NCI-H187 treated with DMSO at 0.1 percent for 48 hours (cell line): ENCODE results near the gene SIRT2.
"Not testable (repeated sequence)": the region's sequence is repeated elsewhere in the genome, so short reads cannot be mapped to it uniquely, and the experiment has no call there.

Experiments
- DNase-seq: peaks from one replicate; lab custom pipeline; 2025; lab: John Stamatoyannopoulos, UW

The SIRT2 gene

DNA sequence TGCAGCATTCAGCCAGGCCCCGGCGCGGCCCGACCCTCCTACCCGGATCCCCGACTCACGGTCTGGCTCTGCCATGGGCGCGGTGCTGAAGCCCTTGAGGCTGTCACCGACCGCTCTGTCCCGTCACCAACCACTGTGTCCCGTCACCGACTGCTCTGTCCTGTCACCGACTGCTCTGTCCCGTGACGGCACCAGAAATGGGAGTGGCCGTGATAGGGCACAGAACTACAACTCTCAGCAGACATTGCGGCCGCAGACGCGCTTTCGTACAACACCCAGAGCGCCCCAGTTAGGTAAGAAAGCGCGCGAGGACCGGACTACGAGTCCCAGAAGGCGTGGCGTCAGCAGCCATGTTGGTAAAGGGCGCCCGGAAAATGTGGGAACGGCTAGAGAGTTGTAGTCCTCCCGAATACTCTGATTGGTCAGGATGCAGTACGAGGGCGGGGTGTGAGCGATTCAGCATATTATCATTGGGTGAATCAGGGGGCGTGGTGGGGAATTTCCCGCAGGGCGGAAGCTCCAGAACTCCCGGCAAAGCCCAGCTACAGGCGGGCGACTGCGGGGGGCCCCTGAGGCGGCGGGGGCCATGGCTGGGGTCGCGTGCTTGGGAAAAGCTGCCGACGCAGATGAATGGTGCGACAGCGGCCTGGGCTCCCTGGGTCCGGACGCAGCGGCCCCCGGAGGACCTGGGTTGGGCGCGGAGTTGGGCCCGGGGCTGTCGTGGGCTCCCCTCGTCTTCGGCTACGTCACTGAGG is at the start of gene SIRT2, which contains the start of gene NFKBIB:
TSS of gene SIRT2 (minus strand) at position 172 of the 755 bp plus-strand sequence. CDS start at position 75, 97 bp downstream.
TSS of gene NFKBIB (plus strand) at position 523 of the 755 bp plus-strand sequence. CDS start at position 587, 64 bp downstream.
- DNase-seq, result peak; percentile 99

DNA sequence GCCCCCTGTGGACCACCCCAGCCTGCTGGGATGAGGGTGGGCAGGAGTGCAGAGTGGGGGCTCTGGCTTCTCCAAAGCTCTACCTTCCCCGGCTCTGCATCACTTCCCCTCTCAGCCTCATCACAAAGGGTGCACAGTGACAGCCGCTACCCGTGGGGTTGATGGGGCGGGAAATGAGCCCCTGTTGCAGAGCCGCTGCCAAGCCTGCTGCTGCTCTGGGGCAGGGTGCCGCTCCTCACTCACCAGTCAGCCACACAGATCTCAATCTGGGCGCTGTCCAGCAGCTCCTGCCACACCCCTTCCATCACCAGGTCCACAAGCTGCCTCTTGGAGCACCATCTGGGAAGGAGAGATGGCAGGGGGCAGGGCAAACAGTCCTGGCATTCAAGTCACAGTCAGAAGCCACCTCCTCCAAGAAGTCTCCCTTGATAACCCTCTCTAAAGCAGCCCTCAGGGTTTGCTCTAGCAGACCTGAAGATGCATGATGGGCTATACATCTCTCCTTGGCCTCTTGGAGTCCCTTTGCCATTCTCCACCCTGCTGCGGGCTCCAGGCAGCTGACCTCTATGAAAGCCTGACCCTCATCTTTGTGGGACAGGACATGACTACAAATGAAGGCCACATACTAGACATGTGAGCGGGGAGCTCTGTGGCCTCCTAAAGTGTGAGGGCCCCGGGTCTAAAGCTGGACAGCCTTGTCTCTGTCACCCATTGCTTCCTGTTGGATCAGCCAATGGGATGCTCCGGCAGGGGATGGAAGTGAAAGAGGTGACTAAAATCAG is 47.0 kb upstream of the SIRT2 start:
- no peak for DNase-seq

DNA sequence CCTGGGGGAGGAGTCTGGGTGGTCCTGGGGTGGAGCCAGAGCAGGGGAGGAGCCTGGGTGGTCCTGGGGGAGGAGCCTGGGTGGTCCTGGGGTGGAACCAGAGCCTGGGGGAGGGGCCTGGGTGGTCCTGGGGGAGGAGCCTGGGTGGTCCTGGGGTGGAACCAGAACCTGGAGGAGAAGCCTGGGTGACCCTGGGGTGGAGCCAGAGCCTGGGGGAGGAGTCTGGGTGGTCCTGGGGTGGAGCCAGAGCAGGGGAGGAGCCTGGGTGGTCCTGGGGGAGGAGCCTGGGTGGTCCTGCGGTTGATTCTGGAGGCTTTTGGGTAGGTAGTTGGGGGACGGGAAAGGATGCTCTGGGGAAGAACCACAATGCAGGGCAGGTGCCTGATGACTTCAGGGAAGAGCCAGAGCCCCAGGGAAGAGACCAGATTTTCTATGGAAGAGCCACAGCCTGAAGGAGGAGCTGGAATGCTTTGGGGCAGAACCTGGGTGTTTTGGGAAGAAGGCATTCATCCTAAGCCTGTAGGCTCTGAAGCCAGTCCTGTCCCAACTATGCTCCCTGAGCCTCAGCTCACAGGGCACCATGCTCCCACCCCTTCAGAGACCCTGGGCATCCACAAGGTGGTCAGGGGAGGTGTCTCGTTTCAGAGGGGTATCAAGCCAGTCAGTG is 46.3 kb upstream of the SIRT2 start:
- no peak for DNase-seq

DNA sequence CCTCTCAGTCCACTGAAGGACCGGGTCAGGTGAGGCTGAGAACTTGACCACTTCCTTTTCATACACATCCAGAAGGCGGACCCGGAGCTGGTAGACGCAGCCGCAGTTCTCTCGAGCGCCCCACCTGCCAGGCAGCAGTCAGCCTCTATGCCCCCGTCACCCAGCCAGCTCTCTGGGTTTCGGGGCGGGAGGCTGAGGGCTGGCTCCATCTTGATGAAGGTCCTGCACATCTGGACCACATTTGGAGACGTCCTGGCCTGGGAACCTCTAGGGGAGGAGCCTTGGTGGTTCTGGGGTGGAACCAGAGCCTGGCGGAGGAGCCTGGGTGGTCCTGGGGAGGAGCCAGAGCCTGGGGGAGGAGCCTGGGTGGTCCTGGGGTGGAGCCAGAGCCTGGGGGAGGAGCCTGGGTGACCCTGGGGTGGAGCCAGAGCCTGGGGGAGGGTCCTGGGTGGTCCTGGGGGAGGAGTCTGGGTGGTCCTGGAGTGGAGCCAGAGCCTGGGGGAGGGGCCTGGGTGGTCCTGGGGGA is 45.6 kb upstream of the SIRT2 start:
- no peak for DNase-seq

DNA sequence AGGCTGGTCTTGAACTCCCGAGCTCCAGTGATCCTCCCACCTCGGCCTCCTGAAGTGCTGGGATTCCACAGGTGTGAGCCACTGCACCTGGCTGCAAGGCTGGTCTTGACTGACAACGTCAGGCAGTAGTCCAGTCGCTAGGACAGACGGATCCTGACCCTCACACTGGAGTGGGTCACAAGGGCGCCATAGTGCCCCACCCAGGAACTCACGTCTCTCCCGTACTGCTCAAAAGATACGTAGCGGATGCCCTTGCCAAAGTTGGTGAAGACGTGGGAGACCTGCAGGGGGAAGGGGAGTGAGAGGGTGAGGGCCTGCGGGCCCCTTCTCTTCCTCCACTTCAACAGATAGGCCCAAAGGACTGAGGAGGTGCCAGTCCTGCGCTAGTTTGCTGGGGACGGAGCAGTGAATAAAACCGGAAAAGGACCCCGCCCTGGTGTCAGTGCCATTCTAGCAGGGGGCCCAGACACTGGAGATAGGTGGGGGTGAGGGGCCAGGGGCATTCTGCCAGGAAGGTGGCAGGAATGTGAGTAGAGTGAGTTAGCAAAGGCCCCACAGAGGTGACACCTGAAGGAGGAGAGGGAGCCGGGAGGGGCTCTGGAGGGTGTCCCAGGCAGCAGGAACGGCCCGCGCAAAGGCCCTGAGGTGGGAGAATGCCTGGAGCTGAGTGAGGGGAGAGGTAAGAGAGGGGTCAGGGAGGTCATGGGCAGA is 43.2 kb upstream of the SIRT2 start:
- no peak for DNase-seq

DNA sequence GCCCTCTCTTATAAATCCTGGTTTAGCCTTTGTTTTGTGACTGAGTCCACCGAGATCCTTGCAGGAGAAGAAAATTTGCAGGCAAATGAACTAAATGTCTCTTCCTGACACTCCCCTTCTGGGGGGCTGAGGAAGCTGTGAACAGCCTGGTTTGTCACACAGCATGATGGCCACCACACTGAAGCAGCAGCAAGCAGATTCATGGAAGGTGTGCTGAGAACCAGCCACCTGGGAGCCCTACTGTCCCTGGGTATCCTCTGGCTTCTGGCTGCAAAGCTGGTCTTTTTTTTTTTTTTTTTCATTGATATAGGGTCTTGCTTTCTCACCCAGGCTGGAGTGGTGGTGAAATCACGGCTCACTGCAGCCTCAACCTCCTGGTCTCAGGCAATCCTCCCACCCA is 42.6 kb upstream of the SIRT2 start:
- DNase-seq, result no peak

DNA sequence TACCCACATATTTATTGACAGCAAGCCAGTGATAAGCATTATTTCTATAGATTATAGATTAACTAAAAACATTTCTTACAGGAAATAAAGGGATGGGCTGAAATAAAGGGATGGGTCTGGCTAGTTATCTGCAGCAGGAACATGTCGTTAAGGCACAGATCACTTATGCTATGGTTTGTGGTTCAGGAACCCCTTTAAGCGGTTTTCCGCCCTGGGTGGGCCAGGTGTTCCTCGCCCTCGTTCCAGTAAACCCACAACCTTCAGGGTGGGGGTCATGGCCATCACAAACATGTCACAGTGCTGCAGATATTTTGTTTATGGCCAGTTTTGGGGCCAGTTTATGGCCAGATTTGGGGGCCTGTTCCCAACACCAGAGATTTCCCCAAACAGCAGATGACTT is 42.0 kb upstream of the SIRT2 start:
- DNase-seq, result not testable (repeated sequence)

DNA sequence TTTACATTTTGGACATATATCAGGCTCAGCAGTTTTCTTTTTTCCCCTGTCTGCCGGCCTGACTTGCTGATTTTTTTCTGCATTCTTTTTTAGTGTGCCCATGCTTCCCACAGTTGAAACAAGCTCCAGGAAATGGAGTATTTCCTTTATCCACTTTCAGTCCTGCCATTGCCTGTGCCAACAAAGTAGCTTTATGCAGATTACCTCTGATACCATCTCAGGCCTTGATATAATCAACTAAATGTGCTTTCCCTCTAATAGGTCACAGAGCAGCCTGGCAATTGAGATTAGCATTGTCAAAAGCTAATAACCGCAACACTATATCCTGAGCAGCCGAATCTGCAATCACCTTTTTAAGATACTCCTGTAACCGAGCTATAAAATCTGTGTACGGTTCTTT is 40.5 kb upstream of the SIRT2 start:
- DNase-seq, result no peak

DNA sequence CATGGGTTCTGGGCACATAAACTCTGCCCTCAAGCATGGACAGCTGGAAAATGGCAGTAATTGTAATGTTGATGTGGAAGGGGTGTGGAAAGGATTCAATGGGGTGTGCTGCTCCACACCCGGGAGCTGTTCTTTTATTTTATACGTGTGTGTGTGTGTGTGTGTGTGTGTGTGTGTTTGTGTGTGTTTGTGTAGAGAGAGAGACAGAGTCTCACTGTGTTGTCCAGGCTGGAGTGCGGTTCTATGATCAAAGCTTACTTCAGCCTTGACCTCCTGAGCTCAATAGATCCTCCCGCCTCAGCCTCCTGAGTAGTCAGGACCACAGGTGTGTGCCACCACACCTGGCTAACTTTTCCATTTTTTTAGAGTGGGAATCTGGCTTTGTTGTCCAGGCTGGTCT is 34.1 kb upstream of the SIRT2 start:
- DNase-seq, result no peak

DNA sequence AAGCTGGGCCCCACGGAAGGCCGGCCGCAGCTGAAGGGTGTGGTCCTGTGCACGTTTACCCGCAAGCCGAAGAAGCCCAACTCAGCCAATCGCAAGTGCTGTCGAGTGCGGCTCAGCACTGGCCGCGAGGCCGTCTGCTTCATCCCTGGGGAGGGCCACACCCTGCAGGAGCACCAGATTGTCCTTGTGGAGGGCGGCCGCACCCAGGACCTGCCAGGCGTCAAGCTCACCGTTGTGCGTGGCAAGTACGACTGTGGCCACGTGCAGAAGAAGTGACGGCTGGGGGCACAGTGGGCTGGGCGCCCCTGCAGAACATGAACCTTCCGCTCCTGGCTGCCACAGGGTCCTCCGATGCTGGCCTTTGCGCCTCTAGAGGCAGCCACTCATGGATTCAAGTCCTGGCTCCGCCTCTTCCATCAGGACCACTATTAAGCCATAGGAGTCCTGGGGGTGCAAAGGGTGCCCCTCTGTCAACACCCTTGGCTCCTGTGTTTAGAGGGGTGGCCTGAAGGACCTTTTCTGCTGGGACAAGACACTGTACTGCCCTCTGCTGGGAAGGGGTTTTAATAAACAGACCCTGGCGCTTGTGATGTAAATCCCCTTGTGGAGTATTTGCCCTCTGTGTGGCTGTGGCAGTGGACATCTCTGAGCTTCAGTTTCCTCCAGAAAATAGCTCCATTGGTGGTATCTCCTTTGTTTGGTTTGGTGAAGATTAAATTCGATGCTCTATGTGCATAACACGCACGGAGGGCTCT is 33.2 kb upstream of the SIRT2 start:
- no peak for DNase-seq

DNA sequence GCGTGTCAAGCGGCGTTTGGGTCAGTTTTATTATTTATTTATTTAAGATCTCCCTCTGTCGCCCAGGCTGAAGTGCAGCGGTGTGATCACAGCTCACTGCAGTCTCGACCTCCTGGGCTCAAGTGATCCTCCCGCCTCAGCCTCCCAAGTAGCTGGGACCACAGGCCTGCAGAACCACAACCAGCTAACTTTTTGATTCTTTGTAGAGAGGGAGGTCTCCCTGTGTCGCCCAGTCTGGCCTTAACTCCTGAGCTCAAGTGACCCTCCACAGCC is 32.0 kb upstream of the SIRT2 start:
- DNase-seq, result no peak

DNA sequence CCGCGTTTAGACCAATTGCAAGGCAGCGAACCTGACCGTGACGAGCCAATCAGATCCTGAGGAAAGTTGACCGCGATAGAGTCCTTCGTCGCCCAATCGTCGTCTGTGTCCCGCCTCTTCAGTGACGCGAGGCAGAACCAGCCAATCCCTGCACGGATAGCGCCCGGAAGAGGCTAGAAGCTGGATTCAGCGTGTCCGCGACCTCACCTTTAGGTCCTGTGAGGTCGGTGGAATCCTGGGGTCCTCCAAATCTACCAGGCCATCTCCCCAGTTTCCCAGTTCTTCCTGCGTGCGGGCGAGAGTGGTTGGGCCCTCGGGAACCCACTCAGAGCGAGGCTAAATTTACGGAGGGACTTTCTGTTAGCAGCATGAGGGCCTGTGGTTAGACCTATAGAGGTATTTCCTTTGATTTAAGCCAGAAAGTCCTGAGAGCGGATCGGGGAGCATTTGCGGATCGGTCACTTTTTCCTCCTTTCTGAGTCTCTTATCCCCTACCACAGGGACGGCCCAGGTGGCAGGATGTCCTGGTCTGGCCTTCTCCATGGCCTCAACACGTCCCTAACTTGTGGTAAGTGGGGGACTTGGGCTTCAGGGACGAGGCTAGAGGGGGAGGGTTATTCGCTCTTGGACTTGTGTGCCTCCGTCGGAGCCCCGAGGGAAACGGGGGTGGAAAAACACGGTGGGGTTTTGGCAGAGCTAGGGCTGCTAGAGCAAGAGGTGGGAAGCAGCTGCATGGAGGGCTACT is 31.5 kb upstream of the SIRT2 start, which contains the start of gene MRPS12:
TSS of gene MRPS12 (plus strand) at position 169 of the 745 bp plus-strand sequence. CDS start at position 520, 351 bp downstream.
- DNase-seq, result peak; percentile 95

DNA sequence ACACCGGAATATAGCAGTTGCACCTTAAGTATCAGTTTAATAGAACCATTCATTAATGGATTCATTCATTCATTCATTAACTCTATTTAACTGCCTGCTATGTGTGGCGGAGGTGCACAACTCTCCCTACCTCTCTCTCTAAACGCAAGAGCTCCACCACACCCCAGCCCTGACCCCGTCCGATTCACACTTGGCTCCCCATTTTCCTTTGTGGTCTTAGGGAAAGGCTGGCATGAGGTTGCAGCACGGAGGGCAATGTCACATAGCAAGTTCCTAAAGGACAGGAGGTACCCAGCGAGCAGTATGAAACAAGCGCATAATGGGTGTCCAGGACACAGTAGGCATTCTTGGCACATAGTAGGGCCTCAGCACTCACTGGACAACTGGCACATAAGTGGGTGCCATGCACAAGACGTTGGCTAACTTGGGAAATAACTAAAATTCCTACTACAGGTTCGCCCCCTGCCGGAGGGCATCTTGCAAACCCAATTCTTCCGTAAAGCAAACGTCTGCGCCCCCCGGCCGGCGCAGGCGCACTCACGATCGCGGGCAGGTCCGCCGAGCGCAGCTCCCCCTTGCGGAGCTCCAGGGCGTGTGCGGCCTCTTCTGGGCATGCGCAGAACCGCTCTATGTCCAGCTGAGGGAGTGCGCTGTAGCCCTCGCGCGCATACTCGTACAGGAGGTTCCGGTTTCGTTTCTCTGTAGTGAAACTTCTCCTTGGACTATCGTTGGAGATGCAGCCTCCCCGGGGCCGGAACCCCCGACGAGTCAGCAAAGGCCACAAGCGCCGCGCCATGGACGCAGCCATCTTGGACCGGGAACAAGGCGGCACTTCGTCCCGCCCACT is 30.7 kb upstream of the SIRT2 start, which contains the start of gene SARS2:
TSS of gene SARS2 (minus strand) at position 835 of the 847 bp plus-strand sequence. CDS start at position 808, 27 bp downstream.
- peak; percentile 73 for DNase-seq

DNA sequence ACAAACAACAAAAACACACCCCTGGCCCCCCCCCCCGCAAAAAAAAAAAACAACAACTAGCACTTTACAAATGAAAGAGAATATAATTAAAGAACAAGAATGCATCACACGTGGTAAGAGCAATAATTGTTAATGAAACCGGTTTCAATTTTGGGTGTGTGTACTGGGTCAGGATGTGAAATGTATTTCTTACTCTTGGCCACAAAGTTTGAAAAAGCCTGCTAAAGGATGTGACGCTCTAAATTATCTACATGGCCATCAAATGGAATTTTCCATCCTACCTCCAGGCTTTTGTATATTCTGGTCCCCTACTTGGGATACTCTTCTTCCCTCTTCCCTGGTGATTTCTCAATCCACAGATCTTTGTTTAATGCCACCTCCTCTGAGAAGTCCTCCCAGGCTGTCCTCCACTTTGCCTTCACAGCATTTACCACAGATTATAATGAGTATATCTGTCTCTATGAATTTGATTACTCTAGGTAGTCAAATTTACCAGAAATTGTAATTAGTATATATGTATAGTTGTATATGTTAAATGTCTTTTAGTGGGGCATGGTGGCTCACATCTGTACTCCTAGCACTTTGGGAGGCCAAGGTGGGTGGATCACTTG is 29.1 kb upstream of the SIRT2 start:
- no peak for DNase-seq

DNA sequence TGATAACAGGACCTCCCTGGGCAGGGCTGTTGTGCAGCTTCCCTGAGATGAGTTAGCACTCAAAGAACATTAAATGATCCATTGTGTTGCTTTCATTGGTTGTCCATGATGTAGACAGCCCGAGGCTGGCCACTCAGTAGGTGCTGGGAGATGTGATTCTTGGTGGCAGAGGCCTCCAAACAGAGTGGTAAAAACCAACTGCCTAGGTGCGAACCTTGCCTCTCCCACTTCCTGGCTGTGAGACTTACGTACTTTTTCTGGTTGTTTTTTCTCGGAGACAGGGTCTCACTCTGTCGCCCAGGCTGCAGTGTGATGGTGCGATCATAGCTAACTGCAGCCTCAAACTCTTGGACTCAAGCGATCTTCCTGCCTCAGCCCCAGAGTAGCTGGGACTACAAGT is 25.0 kb upstream of the SIRT2 start:
- no peak for DNase-seq

DNA sequence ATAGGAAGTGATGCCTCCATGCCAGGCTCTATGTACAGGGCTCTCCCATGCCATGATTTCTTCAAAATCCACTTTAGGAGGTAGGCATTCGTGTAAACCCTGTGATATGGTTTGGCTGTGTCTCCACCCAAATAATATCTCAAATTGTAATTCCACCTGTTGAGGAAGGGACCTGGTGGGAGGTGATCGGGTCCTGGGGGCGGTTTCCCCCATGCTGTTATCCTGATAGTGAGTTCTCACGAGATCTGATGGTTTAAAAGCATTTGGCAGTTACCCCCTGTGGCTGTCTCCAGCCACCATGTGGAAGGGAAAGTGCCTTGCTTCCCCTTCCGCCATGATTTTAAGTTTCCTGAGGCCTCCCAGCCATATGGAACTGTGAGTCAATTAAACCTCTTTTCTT is 23.1 kb upstream of the SIRT2 start:
- no peak for DNase-seq

DNA sequence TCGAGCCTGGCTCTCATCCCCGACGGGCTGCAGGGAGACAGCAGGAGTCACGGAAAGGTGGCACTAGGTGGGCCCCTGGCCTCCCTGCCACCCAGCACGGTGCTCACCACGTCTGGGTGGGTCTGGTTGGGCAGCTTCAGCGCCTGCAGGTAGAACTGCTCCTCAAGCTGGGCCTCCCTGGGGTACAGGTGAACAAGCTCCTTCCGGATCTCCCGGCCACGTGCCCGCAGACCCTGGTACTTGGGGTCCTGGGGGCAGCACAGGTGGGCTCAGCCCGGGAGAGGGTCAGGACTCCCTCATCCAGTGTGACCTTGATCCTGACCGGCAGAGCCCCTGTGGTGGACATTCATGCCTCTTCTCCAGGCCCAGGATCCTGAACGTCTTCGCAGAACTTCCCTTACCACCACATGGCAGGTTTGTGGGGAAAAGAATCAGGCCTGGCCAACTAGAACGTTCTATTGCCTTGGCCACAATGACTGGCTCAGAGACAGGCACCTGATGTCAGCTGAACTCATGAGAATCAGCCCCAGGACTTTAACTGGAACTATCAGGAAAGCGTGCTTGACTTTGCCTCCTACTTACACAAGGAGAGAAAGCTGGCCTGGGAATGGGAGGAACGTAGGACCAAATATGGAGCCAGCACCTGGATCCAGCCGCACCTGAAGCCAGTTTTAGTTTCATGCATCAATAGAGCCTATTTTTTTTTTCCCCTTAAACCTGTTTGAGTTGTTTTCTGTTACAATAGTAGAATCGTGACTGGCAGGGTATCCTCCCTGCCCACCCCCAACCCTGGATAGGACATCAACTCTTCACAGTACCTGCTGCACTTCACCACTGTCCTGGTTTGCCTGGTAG is 22.2 kb upstream of the SIRT2 start:
- DNase-seq, result no peak
